ENCODE measurements around the gene CD99. TPM values are rescaled to one million over a fixed set of nuclear protein-coding genes. Genes with fewer than 3 reads are reported as not detected.

The CD99 gene
- polyA plus RNA-seq, 1 of the 3 experiments (the other 2 are of a cell fraction) = 346 TPM

DNA sequence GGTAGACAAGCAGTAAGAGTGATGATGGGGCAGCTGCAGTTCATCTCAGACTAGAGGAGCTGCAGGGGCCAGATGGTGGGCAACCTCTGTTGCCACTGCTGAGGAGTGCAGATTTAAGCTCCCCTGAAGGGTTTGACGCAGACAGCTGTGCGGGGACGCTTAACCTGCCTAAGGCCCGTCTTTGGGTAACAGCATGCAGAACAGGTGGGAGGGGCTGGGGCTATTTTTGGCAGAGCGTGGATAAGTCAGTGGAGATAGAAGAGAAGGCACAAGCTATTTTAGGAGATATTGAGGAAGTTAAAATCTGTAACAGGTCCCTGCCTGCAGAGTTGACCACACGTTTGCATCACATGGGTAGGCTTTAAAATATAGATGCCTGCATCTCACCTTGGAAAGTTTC lies 10.5 kb downstream of the CD99 start:
- ChIA-PET CTCF (no interaction called here), POLR2A (no interaction called here)
- no peak overlapping the region for H3K9ac ChIP-seq
- H3K27ac ChIP-seq (ENCODE audit: low read depth in 2 of 2, low read length in 1 of 2) = no peak overlapping the region
- H3K9me2 ChIP-seq = no peaks in the 10 kb centered on the region
- H3K4me3 ChIP-seq (ENCODE audit: low read depth in 2 of 2, low read length in 1 of 2) = no peak overlapping the region
- peaks cover 37% of the 10 kb centered on the region; the same call in 1 of the 2 replicates for H4K20me1 ChIP-seq (ENCODE audit: insufficient read depth)
- H3K79me2 ChIP-seq (ENCODE audit: insufficient read depth) = peaks cover 97% of the 10 kb centered on the region
- H3K36me3 ChIP-seq (replicated peaks in 1 of 2; ENCODE audit: control insufficient read depth in 1 of 2, insufficient read depth in 2 of 2, low read length in 1 of 2) = peaks cover 0 to 5% of the 10 kb centered on the region in 2 experiments
- H3K9me3 ChIP-seq = no peaks in the 10 kb centered on the region
- TF ChIP-seq RXRA (IDR thresholded peaks at IDR 0.05; ENCODE audit: borderline replicate concordance, low read depth) = no peak
- H2AFZ ChIP-seq (ENCODE audit: low read depth) = no peak overlapping the region
- peaks cover 13% of the 10 kb centered on the region for H3F3A ChIP-seq (replicated peaks; ENCODE audit: insufficient read depth)
- WGBS (ENCODE audit: low lambda C conversion rate) = 40% methylated on average over 6 of the region's 6 CpGs
- peaks cover 0 to 17% of the 10 kb centered on the region in 2 experiments; a peak in 2 of 4 replicates for H3K4me1 ChIP-seq (ENCODE audit: control insufficient read depth in 1 of 2, insufficient read depth in 2 of 2, low read depth in 1 of 2, low read length in 1 of 2)
- H3K27me3 ChIP-seq (ENCODE audit: insufficient read depth) = peaks cover 5% of the 10 kb centered on the region; the same call in 1 of the 2 replicates
- no peak overlapping the region for H3K4me2 ChIP-seq
- no peak for DNase-seq

DNA sequence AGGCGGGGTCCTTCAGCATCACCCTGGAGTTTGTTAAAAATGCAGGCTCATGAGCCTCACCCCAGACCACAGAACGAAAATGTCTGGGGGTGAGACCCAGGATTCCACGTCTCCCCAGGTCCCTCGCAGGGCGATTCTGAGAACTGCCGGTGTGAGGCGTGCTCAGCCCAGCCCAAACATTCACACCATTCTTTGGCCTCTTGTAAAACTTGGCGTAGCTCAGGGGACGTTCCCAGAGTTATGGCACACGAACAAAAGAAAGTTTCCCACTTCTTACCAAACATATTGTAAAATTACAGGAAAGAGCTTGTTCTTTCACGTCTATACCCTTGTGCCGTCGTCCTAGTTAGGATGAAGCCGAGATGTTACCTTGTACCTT lies 12.9 kb downstream of the CD99 start:
- H3K36me3 ChIP-seq (replicated peaks in 1 of 2; ENCODE audit: control insufficient read depth in 1 of 2, insufficient read depth in 2 of 2, low read length in 1 of 2) = peaks cover 0 to 5% of the 10 kb centered on the region in 2 experiments
- H2AFZ ChIP-seq (ENCODE audit: low read depth) = no peak overlapping the region
- no peak for TF ChIP-seq SMC3 (IDR thresholded peaks at IDR 0.05; ENCODE audit: low read depth, low read length)
- TF ChIP-seq, protein P1, sequence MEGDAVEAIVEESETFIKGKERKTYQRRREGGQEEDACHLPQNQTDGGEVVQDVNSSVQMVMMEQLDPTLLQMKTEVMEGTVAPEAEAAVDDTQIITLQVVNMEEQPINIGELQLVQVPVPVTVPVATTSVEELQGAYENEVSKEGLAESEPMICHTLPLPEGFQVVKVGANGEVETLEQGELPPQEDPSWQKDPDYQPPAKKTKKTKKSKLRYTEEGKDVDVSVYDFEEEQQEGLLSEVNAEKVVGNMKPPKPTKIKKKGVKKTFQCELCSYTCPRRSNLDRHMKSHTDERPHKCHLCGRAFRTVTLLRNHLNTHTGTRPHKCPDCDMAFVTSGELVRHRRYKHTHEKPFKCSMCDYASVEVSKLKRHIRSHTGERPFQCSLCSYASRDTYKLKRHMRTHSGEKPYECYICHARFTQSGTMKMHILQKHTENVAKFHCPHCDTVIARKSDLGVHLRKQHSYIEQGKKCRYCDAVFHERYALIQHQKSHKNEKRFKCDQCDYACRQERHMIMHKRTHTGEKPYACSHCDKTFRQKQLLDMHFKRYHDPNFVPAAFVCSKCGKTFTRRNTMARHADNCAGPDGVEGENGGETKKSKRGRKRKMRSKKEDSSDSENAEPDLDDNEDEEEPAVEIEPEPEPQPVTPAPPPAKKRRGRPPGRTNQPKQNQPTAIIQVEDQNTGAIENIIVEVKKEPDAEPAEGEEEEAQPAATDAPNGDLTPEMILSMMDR (IDR thresholded peaks at IDR 0.05) = peak; percentile 25; the same call in 1 of the 2 replicates
- H3K4me3 ChIP-seq (ENCODE audit: low read depth in 2 of 2, low read length in 1 of 2) = no peak overlapping the region
- H3K9me2 ChIP-seq = no peaks in the 10 kb centered on the region
- 47% methylated on average over 12 of the region's 14 CpGs for WGBS (ENCODE audit: low lambda C conversion rate)
- H3K9me3 ChIP-seq = no peaks in the 10 kb centered on the region
- no peak for DNase-seq
- H3K9ac ChIP-seq = no peak overlapping the region
- no peak overlapping the region for H3K27ac ChIP-seq (ENCODE audit: low read depth in 2 of 2, low read length in 1 of 2)
- H3K4me1 ChIP-seq (ENCODE audit: control insufficient read depth in 1 of 2, insufficient read depth in 2 of 2, low read depth in 1 of 2, low read length in 1 of 2) = peaks cover 5 to 33% of the 10 kb centered on the region in 2 experiments; a peak in 3 of 4 replicates
- H3K4me2 ChIP-seq = 0 out of 2 replicates have a peak overlapping the region, but pooled peaks have one; percentile 8
- POLR2A ChIA-PET = no interaction called here
- H3K27me3 ChIP-seq (ENCODE audit: insufficient read depth) = peaks cover 5% of the 10 kb centered on the region; the same call in 1 of the 2 replicates
- H3F3A ChIP-seq (replicated peaks; ENCODE audit: insufficient read depth) = peaks cover 15% of the 10 kb centered on the region
- peaks cover 45% of the 10 kb centered on the region for H4K20me1 ChIP-seq (ENCODE audit: insufficient read depth)
- CTCF ChIA-PET = no interaction called here
- peaks cover 89% of the 10 kb centered on the region for H3K79me2 ChIP-seq (ENCODE audit: insufficient read depth)

DNA sequence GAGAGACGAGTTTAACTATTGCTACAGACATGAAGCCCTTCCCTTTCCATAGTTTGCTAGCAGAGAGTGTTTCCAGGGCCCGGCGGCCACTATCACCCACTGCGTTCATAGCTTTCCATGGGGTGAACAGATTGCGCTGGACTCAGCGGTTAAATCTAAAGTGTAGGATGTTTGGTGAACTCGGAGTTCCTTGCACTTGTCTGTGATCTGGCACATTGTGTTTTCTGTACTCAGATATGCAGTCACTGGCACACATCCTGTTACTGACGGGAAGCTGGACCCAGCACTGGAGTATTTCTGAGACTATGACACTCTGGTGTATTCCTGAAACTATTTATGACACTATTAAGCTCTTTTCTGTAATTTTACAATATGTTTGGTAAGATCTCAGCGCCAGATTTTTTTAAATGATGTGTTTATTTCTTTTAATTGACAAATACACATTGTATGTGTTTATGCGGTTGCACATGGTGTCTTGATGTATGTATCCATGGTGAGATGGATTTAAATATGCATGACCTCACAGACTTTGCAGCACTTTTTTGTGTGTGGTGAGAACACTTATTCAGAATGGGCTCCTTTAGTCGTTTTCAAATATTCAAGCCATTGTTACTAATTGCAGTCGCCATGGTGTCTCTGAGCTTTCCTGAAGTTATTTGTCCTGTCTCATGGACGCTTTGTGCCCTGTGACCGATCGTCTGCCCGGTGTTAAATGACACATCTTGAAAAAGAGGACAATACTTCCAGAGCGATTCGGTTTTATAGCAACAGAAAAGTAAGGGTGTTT lies 14.1 kb downstream of the CD99 start:
- Histone ChIP-seq H3K36me3 (replicated peaks in 1 of 2; ENCODE audit: control insufficient read depth in 1 of 2, insufficient read depth in 2 of 2, low read length in 1 of 2) (peaks cover 0 to 5% of the 10 kb centered on the region in 2 experiments), H3K27ac (ENCODE audit: low read depth in 2 of 2, low read length in 1 of 2) (peak overlapping the region in 1 of 2 experiments; percentile 19; a peak in 1 of 4 replicates), H3K4me1 (ENCODE audit: control insufficient read depth in 1 of 2, insufficient read depth in 2 of 2, low read depth in 1 of 2, low read length in 1 of 2) (peaks cover 5 to 44% of the 10 kb centered on the region in 2 experiments; a peak in 3 of 4 replicates), H2AFZ (ENCODE audit: low read depth) (no peak overlapping the region), H3K9ac (no peak overlapping the region), H3F3A (replicated peaks; ENCODE audit: insufficient read depth) (peaks cover 25% of the 10 kb centered on the region), H3K4me3 (ENCODE audit: low read depth in 2 of 2, low read length in 1 of 2) (no peak overlapping the region), H3K4me2 (no peak overlapping the region), H4K20me1 (ENCODE audit: insufficient read depth) (peaks cover 50% of the 10 kb centered on the region), H3K9me3 (no peaks in the 10 kb centered on the region), H3K79me2 (ENCODE audit: insufficient read depth) (peaks cover 81% of the 10 kb centered on the region), H3K27me3 (ENCODE audit: insufficient read depth) (peaks cover 5% of the 10 kb centered on the region; the same call in 1 of the 2 replicates), H3K9me2 (no peaks in the 10 kb centered on the region)
- DNase-seq = no peak
- 69% methylated on average over 17 of the region's 18 CpGs for WGBS (ENCODE audit: low lambda C conversion rate)
- CTCF ChIA-PET = no interaction called here
- POLR2A ChIA-PET = no interaction called here
- TF ChIP-seq EZH2phosphoT487 (IDR thresholded peaks at IDR 0.05; ENCODE audit: borderline replicate concordance, low read depth) = no peak
- no peak for TF ChIP-seq RCOR1 (IDR thresholded peaks at IDR 0.05; ENCODE audit: low read length)
- TF ChIP-seq CHD2 (IDR thresholded peaks at IDR 0.05; ENCODE audit: low read length, partially characterized antibody) = no peak
- TF ChIP-seq RFX5 (IDR thresholded peaks at IDR 0.05; ENCODE audit: low read length) = no peak
- no peak for TF ChIP-seq SIN3A (IDR thresholded peaks at IDR 0.05; ENCODE audit: borderline replicate concordance, low read depth, low read length)
- TF ChIP-seq NRF1 (IDR thresholded peaks at IDR 0.05; ENCODE audit: low read depth, low read length) = no peak
- no peak for TF ChIP-seq NFIC (IDR thresholded peaks at IDR 0.05; ENCODE audit: borderline replicate concordance)
- TF ChIP-seq GATA2 (CRISPR knock-in tag; IDR thresholded peaks at IDR 0.05) = no peak
- no peak for TF ChIP-seq TEAD4 (IDR thresholded peaks at IDR 0.05; ENCODE audit: borderline replicate concordance, insufficient read depth)
- TF ChIP-seq, protein P2, sequence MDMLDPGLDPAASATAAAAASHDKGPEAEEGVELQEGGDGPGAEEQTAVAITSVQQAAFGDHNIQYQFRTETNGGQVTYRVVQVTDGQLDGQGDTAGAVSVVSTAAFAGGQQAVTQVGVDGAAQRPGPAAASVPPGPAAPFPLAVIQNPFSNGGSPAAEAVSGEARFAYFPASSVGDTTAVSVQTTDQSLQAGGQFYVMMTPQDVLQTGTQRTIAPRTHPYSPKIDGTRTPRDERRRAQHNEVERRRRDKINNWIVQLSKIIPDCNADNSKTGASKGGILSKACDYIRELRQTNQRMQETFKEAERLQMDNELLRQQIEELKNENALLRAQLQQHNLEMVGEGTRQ (IDR thresholded peaks at IDR 0.05; ENCODE audit: borderline replicate concordance, low read depth, low read length) = no peak
- no peak for TF ChIP-seq FOSL2 (IDR thresholded peaks at IDR 0.05; ENCODE audit: borderline replicate concordance, low read depth)
- TF ChIP-seq, protein P3, sequence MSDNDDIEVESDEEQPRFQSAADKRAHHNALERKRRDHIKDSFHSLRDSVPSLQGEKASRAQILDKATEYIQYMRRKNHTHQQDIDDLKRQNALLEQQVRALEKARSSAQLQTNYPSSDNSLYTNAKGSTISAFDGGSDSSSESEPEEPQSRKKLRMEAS (IDR thresholded peaks at IDR 0.05; ENCODE audit: low read depth) = no peak
- TF ChIP-seq TAF1 (IDR thresholded peaks at IDR 0.05; ENCODE audit: borderline replicate concordance, low read depth, low read length) = no peak
- TF ChIP-seq JUND (IDR thresholded peaks at IDR 0.05) = no peak
- TF ChIP-seq YY1 (IDR thresholded peaks at IDR 0.05; ENCODE audit: low read depth) = no peak
